Measurements from ENCODE around the gene YPEL1.
"Not testable (repeated sequence)": the region's sequence is repeated elsewhere in the genome, so short reads cannot be mapped to it uniquely, and the experiment has no call there.

YPEL1 gene

DNA sequence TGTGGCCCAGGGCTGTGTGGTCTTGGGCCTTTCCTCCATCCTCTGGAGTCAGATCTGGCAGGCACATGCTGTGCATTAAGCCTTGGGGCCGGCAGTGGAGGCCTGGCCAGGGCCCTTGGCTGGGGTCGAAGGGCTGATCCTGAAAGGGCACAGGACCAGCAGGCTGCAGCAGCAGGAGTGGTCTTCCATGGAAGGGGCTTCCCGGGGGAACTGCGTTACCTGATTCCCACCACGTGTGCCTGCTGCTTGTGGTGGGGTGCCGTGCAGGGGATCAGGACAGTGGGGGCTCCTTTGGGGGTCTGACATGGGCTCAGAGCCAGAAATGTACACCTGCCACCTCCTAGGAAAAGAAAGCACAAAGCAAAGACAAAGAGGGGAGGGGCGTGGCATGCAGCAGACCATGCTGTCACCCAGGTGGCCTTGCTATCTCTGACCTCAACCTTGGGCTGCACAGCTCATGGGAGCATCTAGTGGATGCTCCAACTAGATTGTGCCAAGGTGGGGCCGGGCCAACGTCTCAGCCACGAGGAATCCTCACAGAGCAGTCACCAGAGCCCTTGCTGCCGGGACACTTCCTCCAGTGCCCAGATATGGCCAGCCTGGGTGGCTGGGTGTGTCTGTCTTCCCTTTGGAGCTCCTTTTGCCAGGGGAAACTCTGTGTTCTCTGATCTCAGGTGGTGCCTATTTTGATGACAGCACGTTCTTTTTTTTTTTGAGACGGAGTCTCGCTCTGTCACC lies 17.9 kb upstream of the YPEL1 start:
- DNase-seq = no peak

DNA sequence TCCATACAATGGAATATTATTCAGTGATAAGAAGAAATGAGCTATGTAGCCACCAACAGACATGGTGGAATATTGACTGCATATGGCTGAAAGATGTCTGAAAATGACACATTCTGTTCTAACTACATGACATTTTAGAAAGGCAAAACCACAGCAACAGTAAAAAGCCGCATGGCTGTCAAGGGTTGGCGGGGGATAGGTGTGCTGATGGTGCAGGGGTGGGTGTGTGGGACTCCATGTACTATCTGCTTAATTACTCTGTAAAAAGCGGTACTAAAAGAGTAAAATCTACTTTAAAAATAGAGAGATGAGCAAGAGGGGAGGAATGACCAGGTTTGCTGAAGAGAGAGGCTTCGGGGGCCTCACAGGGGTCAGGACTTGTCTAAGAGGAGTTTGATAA lies 16.7 kb upstream of the YPEL1 start:
- no peak for DNase-seq

DNA sequence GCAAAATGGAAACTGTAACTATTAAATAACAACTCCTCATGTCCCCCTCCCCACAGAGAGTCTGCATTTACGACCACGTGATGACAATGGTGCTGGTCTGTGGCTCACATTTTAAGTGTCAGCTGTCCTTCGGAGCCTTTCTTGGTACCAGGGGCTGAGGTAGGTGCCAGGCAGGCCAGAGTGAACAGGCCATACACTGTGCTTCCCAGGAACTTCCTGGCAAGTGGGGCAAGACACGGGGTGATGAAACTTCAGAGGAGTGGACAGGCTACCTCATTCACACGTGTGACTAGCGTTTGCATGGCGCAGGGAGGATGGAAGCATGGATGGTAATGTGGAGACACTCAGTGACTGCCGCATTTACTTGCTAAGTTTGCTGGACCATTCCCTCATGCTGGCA lies 10.4 kb upstream of the YPEL1 start:
- DNase-seq = no peak

- not testable (repeated sequence) for DNase-seq
These were observed 9.3 kb upstream of the YPEL1 start for GRCh38 chr22:21744917-21745316.

- no peak for DNase-seq
These were observed 6.2 kb upstream of the YPEL1 start for GRCh38 chr22:21741790-21742189.

DNA sequence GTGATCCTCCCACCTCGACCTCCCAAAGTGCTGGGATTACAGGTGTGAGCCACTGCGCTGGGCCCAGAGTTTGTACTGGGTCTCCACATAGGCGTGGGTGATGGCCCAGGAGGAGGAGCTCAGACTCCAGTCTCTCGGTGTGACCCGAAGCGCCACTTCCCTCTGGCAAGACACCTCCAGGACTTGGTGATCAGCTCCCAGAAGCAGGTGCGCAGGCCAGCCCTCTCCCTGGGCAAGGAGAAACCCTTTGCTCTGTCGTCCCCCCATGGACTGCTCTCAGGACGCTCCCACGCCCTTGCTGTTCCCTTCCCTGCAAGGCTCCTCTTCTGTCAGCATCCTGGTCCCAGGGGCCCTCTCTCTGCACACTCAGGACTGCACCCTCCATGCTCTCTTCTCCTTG lies 5.5 kb upstream of the YPEL1 start:
- DNase-seq = no peak

DNA sequence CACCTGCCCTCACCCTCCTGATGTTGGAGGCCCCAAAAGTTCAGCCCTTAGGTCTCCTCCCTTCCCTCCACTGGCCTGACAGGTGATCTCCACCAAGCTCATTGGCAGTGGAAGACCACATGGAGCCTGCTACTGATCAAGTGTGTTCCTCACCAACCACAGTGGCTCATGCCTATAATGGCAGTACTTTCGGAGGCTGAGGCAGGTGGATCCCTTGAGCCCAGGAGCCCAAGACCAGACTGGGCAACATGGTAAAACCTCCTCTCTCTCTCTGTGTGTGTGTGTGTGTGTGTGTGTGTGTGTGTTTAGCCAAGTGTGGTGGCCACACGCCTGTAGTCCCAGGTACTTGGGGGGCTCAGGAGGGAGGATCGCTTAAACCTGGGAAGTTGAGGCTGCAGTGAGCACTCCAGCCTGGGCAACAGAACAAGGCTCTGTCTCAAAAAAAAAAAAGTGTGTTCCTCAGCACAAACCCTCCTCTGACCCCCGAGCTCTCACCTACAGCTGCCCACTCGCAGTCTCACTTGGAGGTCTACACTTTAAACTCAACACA lies 4.3 kb upstream of the YPEL1 start:
- DNase-seq = no peak

DNA sequence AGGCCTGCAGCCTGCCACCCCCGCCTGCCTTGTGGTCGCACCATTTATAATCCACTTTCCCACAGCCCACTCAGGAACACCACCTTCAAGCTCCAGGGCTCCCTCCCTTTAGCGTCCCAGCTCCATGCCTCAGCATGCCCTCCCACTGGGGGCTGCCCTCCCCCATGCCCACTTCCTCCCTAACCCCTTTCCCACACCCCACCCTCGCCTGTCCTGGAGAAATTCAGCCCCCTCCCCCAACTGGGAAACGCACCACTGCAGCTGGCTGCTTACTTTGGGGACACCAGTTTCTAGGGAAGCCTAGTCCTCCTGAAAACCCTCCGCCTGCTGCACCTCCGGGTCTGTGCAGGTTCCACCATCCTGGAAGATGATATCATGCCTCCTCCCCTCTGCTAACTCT lies 3.4 kb upstream of the YPEL1 start:
- DNase-seq = no peak

- no peak for DNase-seq
These were observed 2.5 kb upstream of the YPEL1 start for GRCh38 chr22:21738081-21738480.

GRCh38 chr22:21736948-21737347 lies 1.4 kb upstream of the YPEL1 start:
- DNase-seq = no peak

GRCh38 chr22:21736084-21736642 lies 569 bp upstream of the YPEL1 start:
- no peak for DNase-seq

DNA sequence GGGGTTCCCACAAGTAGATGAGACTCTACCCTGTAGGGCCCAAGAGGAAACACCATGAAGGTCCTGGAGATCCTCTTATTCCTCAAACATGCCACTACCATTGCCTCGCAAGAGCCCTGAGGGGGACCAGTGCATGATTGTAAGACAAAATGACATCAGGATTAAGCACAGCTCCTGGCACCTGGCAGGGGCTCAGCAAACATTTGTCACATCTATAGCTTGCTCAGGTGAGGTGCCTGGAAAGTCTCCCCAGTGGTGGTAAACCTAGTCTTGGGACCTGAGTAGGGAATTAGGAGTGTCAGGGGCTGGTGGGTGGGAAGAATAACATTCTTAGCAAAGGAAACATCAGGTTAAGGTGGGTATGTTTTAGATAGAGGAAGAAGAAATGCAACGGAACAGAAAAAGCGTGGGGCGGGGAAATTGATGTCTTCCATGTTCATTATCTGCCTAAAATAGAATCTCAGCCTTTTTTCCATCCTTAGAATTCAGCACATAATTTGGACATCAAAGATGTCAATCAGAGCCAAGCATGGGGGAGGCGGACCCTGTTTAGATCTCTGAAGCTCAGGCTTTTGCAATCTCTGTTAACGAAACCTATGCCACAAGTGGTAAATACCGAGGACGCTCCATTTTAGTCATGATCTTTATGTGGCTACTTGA lies 924 bp downstream of the YPEL1 start:
- no peak for DNase-seq

- DNase-seq = no peak
These were observed 4.1 kb downstream of the YPEL1 start for GRCh38 chr22:21731503-21731902.

GRCh38 chr22:21730535-21731308 lies 4.9 kb downstream of the YPEL1 start:
- no peak for DNase-seq

DNA sequence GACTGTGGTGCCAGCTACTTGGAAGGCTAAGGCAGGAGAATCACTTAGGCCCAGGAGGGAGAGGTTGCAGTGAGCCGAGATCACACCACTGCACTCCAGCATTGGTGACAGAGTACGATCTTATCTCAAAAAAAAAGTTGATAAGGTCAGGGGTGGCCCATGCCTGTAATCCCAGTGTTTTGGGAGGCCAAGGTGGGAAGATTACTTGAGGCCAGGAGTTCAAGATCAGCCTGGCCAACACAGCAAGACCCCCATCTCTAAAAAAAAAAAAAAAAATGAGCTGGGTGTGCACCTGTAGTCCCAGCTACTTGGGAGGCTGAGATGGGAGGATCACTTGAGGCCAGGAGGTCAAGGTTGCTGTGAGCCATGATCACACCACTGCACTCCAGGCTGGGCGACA lies 6.4 kb downstream of the YPEL1 start:
- not testable (repeated sequence) for DNase-seq

- no peak for DNase-seq
These were observed 7.3 kb downstream of the YPEL1 start for GRCh38 chr22:21728270-21728669.

- DNase-seq = no peak
These were observed 7.8 kb downstream of the YPEL1 start for GRCh38 chr22:21727768-21728167.

DNA sequence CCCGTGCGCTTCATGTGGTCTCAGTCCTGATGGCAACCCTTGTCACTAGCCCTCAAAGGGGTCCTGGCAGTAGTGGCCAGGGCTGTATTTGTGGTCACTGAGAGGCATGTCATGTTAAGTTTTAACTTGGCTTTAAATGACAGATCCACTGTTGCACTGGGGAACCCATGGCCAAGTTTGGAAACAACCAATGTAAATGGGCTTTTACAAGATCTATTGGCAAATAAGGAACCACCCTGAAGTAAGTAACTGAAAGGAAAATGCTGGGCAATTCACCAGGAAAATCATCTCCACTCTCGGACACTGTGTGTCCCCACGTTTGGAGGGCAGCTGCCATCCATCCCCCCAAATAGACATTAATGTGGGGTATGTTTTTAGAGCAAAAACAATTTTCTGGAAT lies 8.4 kb downstream of the YPEL1 start:
- no peak for DNase-seq

- DNase-seq = no peak
These were observed 8.9 kb downstream of the YPEL1 start for GRCh38 chr22:21726650-21727049.

DNA sequence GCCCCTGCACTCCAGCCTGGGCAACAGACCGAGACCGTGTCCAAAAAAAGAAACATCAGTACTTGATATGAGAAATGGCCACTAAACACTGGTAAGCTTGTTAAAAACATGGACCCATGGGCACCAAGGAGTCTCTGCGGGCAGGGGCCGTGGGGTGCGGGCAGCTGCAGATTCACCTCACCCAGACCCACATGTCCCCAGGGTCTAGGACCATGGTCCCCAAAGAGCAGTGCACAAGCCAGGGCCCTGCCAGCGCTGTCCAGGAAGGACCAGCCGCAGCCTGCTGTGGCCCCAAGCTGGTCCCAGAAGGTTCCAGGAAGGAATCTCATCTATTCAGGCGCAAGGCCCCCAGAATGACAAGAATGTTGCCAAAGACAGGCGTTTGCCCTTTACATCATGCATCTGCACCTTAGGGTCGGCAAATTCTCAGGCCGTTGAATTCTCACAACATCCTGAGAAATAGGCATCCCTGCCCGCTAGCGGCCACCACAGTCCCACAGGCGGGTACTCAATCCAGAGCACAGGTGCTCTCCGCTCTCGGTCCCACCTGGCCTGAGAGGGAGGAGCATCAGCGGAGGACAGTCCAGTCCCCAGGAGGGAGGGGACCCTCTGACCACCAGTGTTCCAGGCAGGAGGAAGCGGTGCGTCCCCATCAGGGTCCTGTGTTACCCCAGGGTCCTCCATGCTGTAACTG lies 9.5 kb downstream of the YPEL1 start:
- no peak for DNase-seq

DNA sequence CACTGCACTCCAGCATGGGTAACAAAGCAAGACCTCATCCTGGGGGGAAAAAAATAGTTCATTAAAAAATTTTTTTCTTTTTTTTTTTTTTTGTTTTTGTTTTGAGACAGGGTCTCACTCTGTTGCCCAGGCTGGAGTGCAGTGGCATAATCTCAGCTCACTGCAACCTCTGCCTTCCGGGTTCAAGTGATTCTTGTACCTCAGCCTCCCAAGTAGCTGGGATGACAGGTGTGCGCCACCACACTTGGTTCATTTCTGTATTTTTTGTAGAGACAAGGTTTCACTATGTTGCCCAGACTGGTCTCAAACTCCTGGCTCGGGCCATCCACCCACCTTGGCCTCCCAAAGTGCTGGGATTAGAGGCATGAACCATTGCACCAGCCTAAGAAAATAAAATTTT lies 11.1 kb downstream of the YPEL1 start:
- not testable (repeated sequence) for DNase-seq

DNA sequence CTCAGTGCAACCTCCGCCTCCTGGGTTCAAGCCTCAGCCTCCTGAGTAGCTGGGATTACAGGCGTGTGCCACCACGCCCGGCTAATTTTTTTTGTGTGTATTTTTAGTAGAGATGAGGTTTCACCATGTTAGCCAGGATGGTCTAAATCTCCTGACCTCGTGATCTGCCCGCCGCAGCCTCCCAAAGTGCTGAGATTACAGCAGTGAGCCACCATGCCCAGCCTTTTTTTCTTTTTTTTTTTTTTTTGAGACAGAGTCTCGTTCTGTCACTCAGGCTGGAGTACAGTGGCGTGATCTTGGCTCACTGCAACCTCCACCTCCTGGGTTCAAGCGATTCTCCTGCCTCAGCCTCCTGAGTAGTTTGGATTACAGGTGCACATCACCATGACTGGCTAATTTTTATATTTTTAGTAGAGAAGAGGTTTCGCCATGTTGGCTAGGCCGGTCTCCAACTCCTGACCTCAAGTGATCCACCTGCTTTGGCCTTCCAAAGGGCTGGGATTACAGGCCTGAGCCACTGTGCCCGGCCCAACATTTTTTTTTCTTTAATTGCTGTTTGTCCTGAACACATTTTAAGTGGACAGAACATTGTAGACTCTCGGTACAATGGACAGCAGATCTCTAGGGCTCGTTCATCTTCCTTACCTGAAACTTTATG lies 14.3 kb downstream of the YPEL1 start:
- not testable (repeated sequence) for DNase-seq

Measured in DMS 273 treated with DMSO at 0.1 percent for 48 hours (cell line).